IMR-90 (cell line): Measurements from ENCODE around the gene PHF5A.

Source experiments
- BHLHE40 ChIP-seq: fragments of 150-350 bp; IDR thresholded peaks from 2 replicates; pipeline ENCODE4 v1.6.1; 2016; ENCODE audit warnings: mild to moderate bottlenecking, low read depth, low read length
- CEBPB ChIP-seq: IDR thresholded peaks from 2 replicates; pipeline ENCODE4 v1.6.1; 2012; ENCODE audit warnings: low read depth, low read length, improper control_type of control experiment
- CHD1 ChIP-seq: IDR thresholded peaks from 2 replicates; pipeline ENCODE4 v1.6.1; 2012; ENCODE audit warnings: low read depth, low read length, improper control_type of control experiment
- MAFK ChIP-seq: IDR thresholded peaks from 2 replicates; pipeline ENCODE4 v1.6.1; 2012; ENCODE audit warnings: low read depth, low read length, improper control_type of control experiment
- MAZ ChIP-seq: IDR thresholded peaks from 2 replicates; pipeline ENCODE4 v1.6.1; 2012; ENCODE audit warnings: low read depth, mild to moderate bottlenecking, low read length, improper control_type of control experiment, moderate library complexity, borderline replicate concordance
- MXI1 ChIP-seq: IDR thresholded peaks from 2 replicates; pipeline ENCODE4 v1.6.1; 2012; ENCODE audit warnings: low read depth, mild to moderate bottlenecking, low read length, moderate library complexity, borderline replicate concordance
- NFE2L2 ChIP-seq: fragments of 150-350 bp; IDR thresholded peaks from 2 replicates; pipeline ENCODE4 v1.6.1; 2016; ENCODE audit warnings: low read depth, mild to moderate bottlenecking, low read length
- POLR2A ChIP-seq: IDR thresholded peaks from 2 replicates; pipeline ENCODE4 v1.6.1; 2012; ENCODE audit warnings: mild to moderate bottlenecking, low read depth, low read length
- RAD21 ChIP-seq: IDR thresholded peaks from 2 replicates; pipeline ENCODE4 v1.6.1; 2012; ENCODE audit warnings: low read length, improper control_type of control experiment
- TF ChIP-seq, protein P1 (sequence below): conservative IDR thresholded peaks from 2 replicates; pipeline ENCODE4 v1.5.1; 2012; ENCODE audit warnings: mild to moderate bottlenecking, low read depth, low read length, improper control_type of control experiment
- TF ChIP-seq, protein P2 (sequence below): fragments of 150-350 bp; IDR thresholded peaks from 2 replicates; pipeline ENCODE4 v1.6.1; 2017; ENCODE audit warnings: mild to moderate bottlenecking, antibody characterized with exemption, low read length, low read depth

DNA sequence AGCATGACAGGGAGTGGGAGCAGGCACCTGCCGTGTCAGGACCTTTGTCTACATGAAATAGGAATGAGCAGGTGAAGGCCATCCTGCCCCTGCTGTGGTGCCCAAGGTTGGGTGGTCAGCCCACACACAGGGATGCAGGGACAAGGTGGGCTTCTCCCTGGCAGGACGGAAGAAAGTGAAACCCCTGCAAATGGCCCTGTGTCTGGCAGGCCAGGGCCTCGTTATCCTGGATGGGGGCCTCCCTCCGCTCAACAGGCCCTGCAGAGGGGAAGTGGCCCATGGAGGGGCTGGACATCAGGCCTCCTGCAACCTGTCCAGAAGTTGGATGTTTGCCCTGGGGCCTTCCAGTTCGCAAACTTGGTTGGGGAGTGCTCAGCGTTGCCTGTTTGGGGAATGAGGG is 36.8 kb downstream of the PHF5A start:
- TF ChIP-seq, protein P1, sequence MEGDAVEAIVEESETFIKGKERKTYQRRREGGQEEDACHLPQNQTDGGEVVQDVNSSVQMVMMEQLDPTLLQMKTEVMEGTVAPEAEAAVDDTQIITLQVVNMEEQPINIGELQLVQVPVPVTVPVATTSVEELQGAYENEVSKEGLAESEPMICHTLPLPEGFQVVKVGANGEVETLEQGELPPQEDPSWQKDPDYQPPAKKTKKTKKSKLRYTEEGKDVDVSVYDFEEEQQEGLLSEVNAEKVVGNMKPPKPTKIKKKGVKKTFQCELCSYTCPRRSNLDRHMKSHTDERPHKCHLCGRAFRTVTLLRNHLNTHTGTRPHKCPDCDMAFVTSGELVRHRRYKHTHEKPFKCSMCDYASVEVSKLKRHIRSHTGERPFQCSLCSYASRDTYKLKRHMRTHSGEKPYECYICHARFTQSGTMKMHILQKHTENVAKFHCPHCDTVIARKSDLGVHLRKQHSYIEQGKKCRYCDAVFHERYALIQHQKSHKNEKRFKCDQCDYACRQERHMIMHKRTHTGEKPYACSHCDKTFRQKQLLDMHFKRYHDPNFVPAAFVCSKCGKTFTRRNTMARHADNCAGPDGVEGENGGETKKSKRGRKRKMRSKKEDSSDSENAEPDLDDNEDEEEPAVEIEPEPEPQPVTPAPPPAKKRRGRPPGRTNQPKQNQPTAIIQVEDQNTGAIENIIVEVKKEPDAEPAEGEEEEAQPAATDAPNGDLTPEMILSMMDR: no peak
- TF ChIP-seq CEBPB: no peak
- no peak for TF ChIP-seq MAZ
- no peak for TF ChIP-seq POLR2A
- TF ChIP-seq RAD21: no peak
- no peak for TF ChIP-seq NFE2L2
- TF ChIP-seq MAFK: no peak
- TF ChIP-seq BHLHE40: no peak
- TF ChIP-seq MXI1: no peak
- no peak for TF ChIP-seq CHD1
- TF ChIP-seq, protein P2, sequence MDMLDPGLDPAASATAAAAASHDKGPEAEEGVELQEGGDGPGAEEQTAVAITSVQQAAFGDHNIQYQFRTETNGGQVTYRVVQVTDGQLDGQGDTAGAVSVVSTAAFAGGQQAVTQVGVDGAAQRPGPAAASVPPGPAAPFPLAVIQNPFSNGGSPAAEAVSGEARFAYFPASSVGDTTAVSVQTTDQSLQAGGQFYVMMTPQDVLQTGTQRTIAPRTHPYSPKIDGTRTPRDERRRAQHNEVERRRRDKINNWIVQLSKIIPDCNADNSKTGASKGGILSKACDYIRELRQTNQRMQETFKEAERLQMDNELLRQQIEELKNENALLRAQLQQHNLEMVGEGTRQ: no peak
